ENCODE measurements around the gene MTERF4. TPM values are rescaled to one million over a fixed set of nuclear protein-coding genes. Genes with fewer than 3 reads are reported as not detected.

Gene MTERF4
- total and polyA plus RNA-seq, 2 donors, result 35.7 to 41.3 TPM

- no peak overlapping the region for H3K4me3 ChIP-seq (ENCODE audit: low read depth, low read length)
- 96% methylated on average over 24 of the region's 24 CpGs for WGBS
- H3K36me3 ChIP-seq (ENCODE audit: insufficient read depth), result no peaks in the 10 kb centered on the region
- H3K4me1 ChIP-seq (ENCODE audit: insufficient read depth), result no peaks in the 10 kb centered on the region
- no peak for DNase-seq (ENCODE audit: extremely low spot score)
- no peak overlapping the region for H3K27ac ChIP-seq (ENCODE audit: low read depth)
These were observed 37.7 kb upstream of the MTERF4 start for GRCh38 chr2:241139531-241140444.

- no peak for DNase-seq (ENCODE audit: extremely low spot score)
- Histone ChIP-seq H3K27ac (ENCODE audit: low read depth) (no peak overlapping the region), H3K36me3 (ENCODE audit: insufficient read depth) (no peaks in the 10 kb centered on the region), H3K4me3 (ENCODE audit: low read depth, low read length) (no peak overlapping the region), H3K4me1 (ENCODE audit: insufficient read depth) (no peaks in the 10 kb centered on the region)
- 96% methylated on average over 16 of the region's 16 CpGs for WGBS
These were observed 36.4 kb upstream of the MTERF4 start for GRCh38 chr2:241138471-241138870.

GRCh38 chr2:241137276-241138190 lies 35.4 kb upstream of the MTERF4 start:
- 89% methylated on average over 24 of the region's 24 CpGs for WGBS
- no peaks in the 10 kb centered on the region for H3K36me3 ChIP-seq (ENCODE audit: insufficient read depth)
- DNase-seq (ENCODE audit: extremely low spot score), result no peak

GRCh38 chr2:241136661-241137260 lies 34.7 kb upstream of the MTERF4 start:
- Histone ChIP-seq H3K4me3 (ENCODE audit: low read depth, low read length) (no peak overlapping the region), H3K27ac (ENCODE audit: low read depth) (no peak overlapping the region), H3K36me3 (ENCODE audit: insufficient read depth) (no peaks in the 10 kb centered on the region), H3K4me1 (ENCODE audit: insufficient read depth) (no peaks in the 10 kb centered on the region)
- DNase-seq (ENCODE audit: extremely low spot score), result no peak
- 95% methylated on average over 25 of the region's 25 CpGs for WGBS

More at GRCh38 chr2:241137276-241138190, 35.4 kb upstream of the MTERF4 start:
- H3K27ac ChIP-seq (ENCODE audit: low read depth), result no peak overlapping the region
- no peak overlapping the region for H3K4me3 ChIP-seq (ENCODE audit: low read depth, low read length)
- no peaks in the 10 kb centered on the region for H3K4me1 ChIP-seq (ENCODE audit: insufficient read depth)

GRCh38 chr2:241136191-241136590 lies 34.1 kb upstream of the MTERF4 start:
- no peak for DNase-seq (ENCODE audit: extremely low spot score)
- 94% methylated on average over 8 of the region's 8 CpGs for WGBS
- Histone ChIP-seq H3K27ac (ENCODE audit: low read depth) (no peak overlapping the region), H3K4me3 (ENCODE audit: low read depth, low read length) (no peak overlapping the region), H3K36me3 (ENCODE audit: insufficient read depth) (no peaks in the 10 kb centered on the region), H3K4me1 (ENCODE audit: insufficient read depth) (no peaks in the 10 kb centered on the region)

- Histone ChIP-seq H3K4me1 (ENCODE audit: insufficient read depth) (no peaks in the 10 kb centered on the region), H3K27ac (ENCODE audit: low read depth) (no peak overlapping the region), H3K4me3 (ENCODE audit: low read depth, low read length) (no peak overlapping the region), H3K36me3 (ENCODE audit: insufficient read depth) (no peaks in the 10 kb centered on the region)
- no peak for DNase-seq (ENCODE audit: extremely low spot score)
- WGBS, result 79% methylated on average over 9 of the region's 9 CpGs
These were observed 33.6 kb upstream of the MTERF4 start for GRCh38 chr2:241135737-241136136.

- Histone ChIP-seq H3K36me3 (ENCODE audit: insufficient read depth) (no peaks in the 10 kb centered on the region), H3K27ac (ENCODE audit: low read depth) (no peak overlapping the region), H3K4me1 (ENCODE audit: insufficient read depth) (no peaks in the 10 kb centered on the region), H3K4me3 (ENCODE audit: low read depth, low read length) (no peak overlapping the region)
- WGBS, result 93% methylated on average over 7 of the region's 7 CpGs
- no peak for DNase-seq (ENCODE audit: extremely low spot score)
These were observed 32.6 kb upstream of the MTERF4 start for GRCh38 chr2:241134711-241135110.

GRCh38 chr2:241133436-241133820 lies 31.3 kb upstream of the MTERF4 start:
- Histone ChIP-seq H3K4me1 (ENCODE audit: insufficient read depth) (no peaks in the 10 kb centered on the region), H3K4me3 (ENCODE audit: low read depth, low read length) (no peak overlapping the region), H3K36me3 (ENCODE audit: insufficient read depth) (no peaks in the 10 kb centered on the region), H3K27ac (ENCODE audit: low read depth) (no peak overlapping the region)
- no peak for DNase-seq (ENCODE audit: extremely low spot score)
- WGBS, result 96% methylated on average over 10 of the region's 10 CpGs

GRCh38 chr2:241132538-241133435 lies 30.7 kb upstream of the MTERF4 start:
- Histone ChIP-seq H3K36me3 (ENCODE audit: insufficient read depth) (no peaks in the 10 kb centered on the region), H3K4me1 (ENCODE audit: insufficient read depth) (no peaks in the 10 kb centered on the region), H3K4me3 (ENCODE audit: low read depth, low read length) (no peak overlapping the region), H3K27ac (ENCODE audit: low read depth) (no peak overlapping the region)
- 93% methylated on average over 14 of the region's 14 CpGs for WGBS
- DNase-seq (ENCODE audit: extremely low spot score), result no peak

- Histone ChIP-seq H3K27ac (ENCODE audit: low read depth) (no peak overlapping the region), H3K4me1 (ENCODE audit: insufficient read depth) (no peaks in the 10 kb centered on the region), H3K36me3 (ENCODE audit: insufficient read depth) (no peaks in the 10 kb centered on the region), H3K4me3 (ENCODE audit: low read depth, low read length) (no peak overlapping the region)
- no peak for DNase-seq (ENCODE audit: extremely low spot score)
- WGBS, result 92% methylated on average over 7 of the region's 7 CpGs
These were observed 29.4 kb upstream of the MTERF4 start for GRCh38 chr2:241131531-241131930.

GRCh38 chr2:241130316-241130715 lies 28.2 kb upstream of the MTERF4 start:
- WGBS, result 92% methylated on average over 16 of the region's 16 CpGs
- Histone ChIP-seq H3K36me3 (ENCODE audit: insufficient read depth) (no peaks in the 10 kb centered on the region), H3K4me3 (ENCODE audit: low read depth, low read length) (no peak overlapping the region), H3K4me1 (ENCODE audit: insufficient read depth) (no peaks in the 10 kb centered on the region), H3K27ac (ENCODE audit: low read depth) (no peak overlapping the region)
- DNase-seq (ENCODE audit: extremely low spot score), result no peak

- no peaks in the 10 kb centered on the region for H3K4me1 ChIP-seq (ENCODE audit: insufficient read depth)
- no peak overlapping the region for H3K27ac ChIP-seq (ENCODE audit: low read depth)
- no peaks in the 10 kb centered on the region for H3K36me3 ChIP-seq (ENCODE audit: insufficient read depth)
- 91% methylated on average over 12 of the region's 12 CpGs for WGBS
- DNase-seq (ENCODE audit: extremely low spot score), result no peak
- no peak overlapping the region for H3K4me3 ChIP-seq (ENCODE audit: low read depth, low read length)
These were observed 27.2 kb upstream of the MTERF4 start for GRCh38 chr2:241129086-241129871.
